GM12878 (cell line): Measurements from ENCODE around the gene ZWILCH. TPM values are rescaled to one million over a fixed set of nuclear protein-coding genes. Genes with fewer than 3 reads are reported as not detected.

Experiments used
- ATAC-seq: fragments of 200-7000 bp; cut with Tn5 transposase; 3 replicates; pipeline ENCODE4 v1.9.1; 2020; ENCODE audit warnings: mild to moderate bottlenecking, moderate library complexity
- BruUV-seq: library from RNA; stranded (reverse); fragments of 400-500 nt; replicated peaks from 2 replicates; lab custom pipeline; 2021; lab: Mats Ljungman, UMichigan
- CTCF ChIA-PET: fragments of 300-600 bp; sonication (Branson Sonifier 250); formaldehyde crosslinking; extraction: SDS; loops from one replicate; lab custom pipeline; 2021; ENCODE audit warnings: inconsistent platforms; lab: Yijun Ruan, JAX
- POLR2A ChIA-PET: fragments of 350-600 bp; formaldehyde crosslinking; extraction: SDS; loops from one replicate; lab custom pipeline; 2021; ENCODE audit warnings: inconsistent platforms; lab: Charles Lee
- RAD21 ChIA-PET: fragments of 300-600 bp; sonication (Branson Sonifier 250); formaldehyde crosslinking; loops from one replicate; lab custom pipeline; 2023; ENCODE audit warnings: antibody characterized with exemption; ENCODE audit not compliant: unreplicated experiment; lab: Charles Lee
- SMC1A ChIA-PET: fragments of 300-600 bp; sonication (Branson Sonifier 250); formaldehyde crosslinking; loops from one replicate; lab custom pipeline; 2023; ENCODE audit not compliant: unreplicated experiment, uncharacterized antibody; lab: Charles Lee
- DNase-seq: peaks from one replicate; pipeline ENCODE4 v3.0.0-alpha.2; 2011; ENCODE audit warnings: low read depth, low spot score
- FAIRE-seq: peaks from 3 replicates; lab custom pipeline; 2011; peaks lifted over from hg19 to GRCh38; lab: Jason Lieb, UNC
- H2AFZ ChIP-seq: 2 replicates; pipeline ENCODE4 v1.6.0; 2011; ENCODE audit warnings: low read depth, low read length, control low read depth; ENCODE audit not compliant: control insufficient read depth
- H3K27ac ChIP-seq: 2 replicates; pipeline ENCODE4 v1.5.1; 2011; ENCODE audit warnings: control low read depth; ENCODE audit not compliant: control insufficient read depth, insufficient read depth
- H3K27me3 ChIP-seq, 2 experiments: replicated peaks in 1 of 2; 2 replicates each; pipeline versions ENCODE4 v1.6.0 to v1.6.1; 2011; ENCODE audit warnings: low read length in 1 of 2; ENCODE audit not compliant: control insufficient read depth in 2 of 2, insufficient read depth in 2 of 2
- H3K36me3 ChIP-seq, 2 experiments: 2 replicates each; pipeline ENCODE4 v1.5.1; 2011; ENCODE audit warnings: low read length in 1 of 2; ENCODE audit not compliant: control insufficient read depth in 2 of 2, insufficient read depth in 2 of 2
- H3K4me1 ChIP-seq: 2 replicates; pipeline ENCODE4 v1.6.1; 2011; ENCODE audit warnings: mild to moderate bottlenecking, low read length, moderate library complexity, mixed read lengths; ENCODE audit not compliant: control insufficient read depth, insufficient read depth
- H3K4me2 ChIP-seq: 2 replicates; pipeline ENCODE4 v1.6.0; 2011; ENCODE audit warnings: control low read depth; ENCODE audit not compliant: control insufficient read depth, insufficient read depth
- H3K4me3 ChIP-seq: fragments of 200-600 bp; sonication (generic); 2 replicates; pipeline ENCODE4 v1.5.1; 2016
- H3K79me2 ChIP-seq: 2 replicates; pipeline ENCODE4 v1.6.0; 2011; ENCODE audit warnings: low read length; ENCODE audit not compliant: control insufficient read depth, insufficient read depth
- H3K9ac ChIP-seq: 2 replicates; pipeline ENCODE4 v1.8.0; 2011; ENCODE audit warnings: low read length, control low read depth, mixed read lengths; ENCODE audit not compliant: control insufficient read depth, insufficient read depth
- H3K9me3 ChIP-seq: replicated peaks from 3 replicates; pipeline ENCODE4 v1.5.1; 2011; ENCODE audit warnings: mild to moderate bottlenecking, low read length; ENCODE audit not compliant: control insufficient read depth, insufficient read depth
- H4K20me1 ChIP-seq: 2 replicates; pipeline ENCODE4 v1.6.0; 2011; ENCODE audit not compliant: control insufficient read depth, insufficient read depth
- BACH1 ChIP-seq: fragments of 450-650 bp; IDR thresholded peaks from 2 replicates; pipeline ENCODE4 v1.6.1; 2017; ENCODE audit warnings: mild to moderate bottlenecking, borderline replicate concordance
- BMI1 ChIP-seq: fragments of 450-650 bp; IDR thresholded peaks from 2 replicates; pipeline ENCODE4 v1.6.1; 2016; ENCODE audit warnings: mild to moderate bottlenecking, moderate library complexity, borderline replicate concordance
- CBFB ChIP-seq: IDR thresholded peaks from 2 replicates; pipeline ENCODE4 v1.6.1; 2016; ENCODE audit warnings: antibody characterized with exemption, low read depth
- CBX3 ChIP-seq: fragments of 200-600 bp; sonication (generic); IDR thresholded peaks from 2 replicates; pipeline ENCODE4 v1.6.1; 2016; ENCODE audit warnings: low read depth, borderline replicate concordance
- IRF4 ChIP-seq: IDR thresholded peaks from 2 replicates; pipeline ENCODE4 v1.6.1; 2011; ENCODE audit warnings: low read depth, low read length
- MAX ChIP-seq: IDR thresholded peaks from 2 replicates; pipeline ENCODE4 v1.6.1; 2012; ENCODE audit warnings: low read depth, low read length, improper control_type of control experiment
- MEF2B ChIP-seq: fragments of 450-650 bp; IDR thresholded peaks from 2 replicates; pipeline ENCODE4 v1.6.1; 2018; ENCODE audit warnings: mild to moderate bottlenecking, moderate library complexity; ENCODE audit not compliant: partially characterized antibody, poor library complexity, severe bottlenecking
- NFXL1 ChIP-seq: fragments of 450-650 bp; IDR thresholded peaks from 2 replicates; pipeline ENCODE4 v1.6.1; 2017; ENCODE audit warnings: antibody characterized with exemption, mild to moderate bottlenecking, borderline replicate concordance
- POLR2A ChIP-seq: IDR thresholded peaks from 2 replicates; pipeline ENCODE4 v1.6.1; 2011; ENCODE audit warnings: low read depth, mild to moderate bottlenecking, low read length
- RBBP5 ChIP-seq: fragments of 200-600 bp; sonication (generic); conservative IDR thresholded peaks from 2 replicates; pipeline ENCODE4 v1.6.1; 2016
- STAT1 ChIP-seq: fragments of 450-650 bp; conservative IDR thresholded peaks from 2 replicates; pipeline ENCODE4 v1.6.1; 2014; ENCODE audit warnings: antibody characterized with exemption, mild to moderate bottlenecking
- ZBTB33 ChIP-seq: fragments of 450-650 bp; IDR thresholded peaks from 2 replicates; pipeline ENCODE4 v1.6.1; 2017; ENCODE audit warnings: mild to moderate bottlenecking
- WGBS: methylation state at CpG from one replicate; pipeline ENCODE4 v1.1.6; 2016; ENCODE audit warnings: low lambda C conversion rate; ENCODE audit not compliant: insufficient replicate concordance, insufficient coverage; ENCODE audit errors: missing lambda C conversion rate; 5-methylcytosine and 5-hydroxymethylcytosine counted together
- in situ Hi-C: fragments of 300-500 bp; cut with MboI; formaldehyde crosslinking; loops from 9 replicates; pipeline ENCODE4 v1.14.3; 2018; ENCODE audit warnings: mixed read lengths
- intact Hi-C: fragments of 100-400 bp; cut with micrococcal nuclease; formaldehyde crosslinking; loops from one replicate; pipeline ENCODE4 v1.14.2; 2022; ENCODE audit not compliant: unreplicated experiment
- polyA plus RNA-seq, 11 experiments: library from polyadenylated mRNA; depleted of rRNA in 4 of 11; unstranded in 6 of 11; stranded (reverse) in 5 of 11; fragments of >200 nt; fragmentation: Nextera tagmentation in 4 of 11; fragmentation: Illumina TruSeq in 1 of 11; extraction: Ambion mirVana in 4 of 11; extraction: Trizol in 1 of 11; gene quantifications; 1 replicate in 1 of 11; 2 replicates in 10 of 11; pipeline versions ENCODE4 v1.2.1 to v1.2.3, GENCODE V29; 2011 to 2016; ENCODE audit warnings: inconsistent platforms in 2 of 11, missing spikeins in 2 of 11, low read depth in 1 of 11
- total RNA-seq, 4 experiments: library from RNA; depleted of rRNA in 3 of 4; stranded (reverse); fragments of >200 nt in 3 of 4; fragmentation: Illumina TruSeq in 1 of 4; extraction: Trizol in 1 of 4; gene quantifications; 2 replicates each; pipeline versions ENCODE4 v1.2.1 to v1.2.3, GENCODE V29; 2013 to 2021

Gene ZWILCH
- total and polyA plus RNA-seq, 10 of the 15 experiments (the other 5 are each of a cell fraction or from before 2014, with no cell fraction given) = 15.6 to 73.9 (median 32.4) TPM

- TF ChIP-seq STAT1 (no peak), POLR2A (no peak), NFXL1 (no peak), MAX (no peak)
These were observed 73.3 kb downstream of the ZWILCH start (continued) for GRCh38 chr15:66578286-66578875.

GRCh38 chr15:66580643-66581042 is 75.5 kb downstream of the ZWILCH start:
- no TSS peak for BruUV-seq
- FAIRE-seq (no peak), ATAC-seq (no peak), DNase-seq (no peak)
- no peaks in the 10 kb centered on the region for H4K20me1 ChIP-seq
- TF ChIP-seq BACH1 (no peak), MEF2B (no peak), CBFB (no peak), CBX3 (no peak), BMI1 (no peak), RBBP5 (no peak), ZBTB33 (no peak), IRF4 (no peak)
- 36% methylated on average over 3 of the region's 3 CpGs for WGBS
- H2AFZ ChIP-seq = no peak overlapping the region
- POLR2A ChIA-PET = no interaction called here
- H3K27ac ChIP-seq = no peak overlapping the region
- intact Hi-C loops = no loop called here
- H3K27me3 ChIP-seq = no peaks in the 10 kb centered on the region
- H3K9me3 ChIP-seq = no peaks in the 10 kb centered on the region
- RAD21 ChIA-PET = no interaction called here
- no peak overlapping the region for H3K4me2 ChIP-seq
- no peak overlapping the region for H3K4me3 ChIP-seq
- CTCF ChIA-PET = no interaction called here
- H3K79me2 ChIP-seq = no peaks in the 10 kb centered on the region
- no peaks in the 10 kb centered on the region for H3K4me1 ChIP-seq
- H3K9ac ChIP-seq = no peak overlapping the region
- SMC1A ChIA-PET = no interaction called here
- H3K36me3 ChIP-seq = no peaks in the 10 kb centered on the region
- in situ Hi-C loops = no loop called here
